ENCODE data around the gene PODXL. TPM values are rescaled to one million over a fixed set of nuclear protein-coding genes. Genes with fewer than 3 reads are reported as not detected.
"Not testable (repeated sequence)": the region's sequence is repeated elsewhere in the genome, so short reads cannot be mapped to it uniquely, and the experiment has no call there.

The PODXL gene
- total RNA-seq, 2 experiments from 2014 or later: 0.70 to 0.88 TPM

- H3K4me1 Mint-ChIP-seq: no peaks in the 10 kb centered on the region
- no peaks in the 10 kb centered on the region for H3K27me3 Mint-ChIP-seq
- H3K9me3 Mint-ChIP-seq: no peaks in the 10 kb centered on the region
- no peak overlapping the region for H3K4me3 Mint-ChIP-seq
- no peak overlapping the region for H3K27ac Mint-ChIP-seq
- DNase-seq: no peak
- H3K36me3 Mint-ChIP-seq: no peaks in the 10 kb centered on the region
Measured at GRCh38 chr7:131533566-131534561, 22.6 kb downstream of the PODXL start.

- Mint-ChIP-seq H3K9me3 (no peaks in the 10 kb centered on the region), H3K27ac (no peak overlapping the region), H3K4me3 (no peak overlapping the region), H3K4me1 (no peaks in the 10 kb centered on the region), H3K36me3 (no peaks in the 10 kb centered on the region), H3K27me3 (no peaks in the 10 kb centered on the region)
- DNase-seq: no peak
Measured at GRCh38 chr7:131533151-131533559, 23.3 kb downstream of the PODXL start.

GRCh38 chr7:131532570-131533091, 23.8 kb downstream of the PODXL start:
- no peak overlapping the region for H3K27ac Mint-ChIP-seq
- no peaks in the 10 kb centered on the region for H3K27me3 Mint-ChIP-seq
- no peaks in the 10 kb centered on the region for H3K4me1 Mint-ChIP-seq
- no peaks in the 10 kb centered on the region for H3K9me3 Mint-ChIP-seq
- no peak for DNase-seq
- no peaks in the 10 kb centered on the region for H3K36me3 Mint-ChIP-seq
- H3K4me3 Mint-ChIP-seq: no peak overlapping the region

GRCh38 chr7:131530137-131530536, 26.3 kb downstream of the PODXL start:
- Mint-ChIP-seq H3K36me3 (no peaks in the 10 kb centered on the region), H3K27me3 (no peaks in the 10 kb centered on the region), H3K9me3 (no peaks in the 10 kb centered on the region), H3K4me1 (peaks cover 3% of the 10 kb centered on the region), H3K4me3 (no peak overlapping the region), H3K27ac (no peak overlapping the region)
- no peak for DNase-seq

GRCh38 chr7:131529617-131530016, 26.8 kb downstream of the PODXL start:
- Mint-ChIP-seq H3K4me3 (no peak overlapping the region), H3K9me3 (no peaks in the 10 kb centered on the region), H3K27ac (no peak overlapping the region), H3K27me3 (no peaks in the 10 kb centered on the region), H3K4me1 (peaks cover 3% of the 10 kb centered on the region), H3K36me3 (no peaks in the 10 kb centered on the region)
- DNase-seq: no peak

GRCh38 chr7:131529179-131529578, 27.2 kb downstream of the PODXL start:
- Mint-ChIP-seq H3K4me1 (peaks cover 3% of the 10 kb centered on the region), H3K9me3 (no peaks in the 10 kb centered on the region), H3K4me3 (no peak overlapping the region), H3K27ac (no peak overlapping the region), H3K27me3 (peaks cover 2% of the 10 kb centered on the region), H3K36me3 (no peaks in the 10 kb centered on the region)
- DNase-seq: no peak

GRCh38 chr7:131527456-131527855, 29.0 kb downstream of the PODXL start:
- H3K4me1 Mint-ChIP-seq: peaks cover 10% of the 10 kb centered on the region
- H3K9me3 Mint-ChIP-seq: no peaks in the 10 kb centered on the region
- H3K36me3 Mint-ChIP-seq: no peaks in the 10 kb centered on the region
- no peak overlapping the region for H3K27ac Mint-ChIP-seq
- no peak overlapping the region for H3K4me3 Mint-ChIP-seq
- H3K27me3 Mint-ChIP-seq: peaks cover 7% of the 10 kb centered on the region
- DNase-seq: no peak

GRCh38 chr7:131525820-131526219, 30.6 kb downstream of the PODXL start:
- Mint-ChIP-seq H3K4me3 (no peak overlapping the region), H3K4me1 (peaks cover 13% of the 10 kb centered on the region), H3K27me3 (peaks cover 7% of the 10 kb centered on the region), H3K27ac (no peak overlapping the region), H3K9me3 (no peaks in the 10 kb centered on the region), H3K36me3 (no peaks in the 10 kb centered on the region)
- no peak for DNase-seq

- Mint-ChIP-seq H3K4me3 (no peak overlapping the region), H3K4me1 (peaks cover 13% of the 10 kb centered on the region), H3K36me3 (no peaks in the 10 kb centered on the region), H3K27ac (no peak overlapping the region), H3K27me3 (peaks cover 7% of the 10 kb centered on the region), H3K9me3 (no peaks in the 10 kb centered on the region)
- no peak for DNase-seq
Measured at GRCh38 chr7:131524703-131525102, 31.7 kb downstream of the PODXL start.

GRCh38 chr7:131524115-131524514, 32.3 kb downstream of the PODXL start:
- Mint-ChIP-seq H3K27ac (no peak overlapping the region), H3K9me3 (no peaks in the 10 kb centered on the region), H3K4me3 (no peak overlapping the region), H3K27me3 (peaks cover 7% of the 10 kb centered on the region), H3K4me1 (peaks cover 13% of the 10 kb centered on the region), H3K36me3 (no peaks in the 10 kb centered on the region)
- no peak for DNase-seq

- Mint-ChIP-seq H3K27me3 (peaks cover 7% of the 10 kb centered on the region), H3K27ac (no peak overlapping the region), H3K9me3 (no peaks in the 10 kb centered on the region), H3K4me3 (peak overlapping the region; percentile 23), H3K36me3 (no peaks in the 10 kb centered on the region), H3K4me1 (peaks cover 12% of the 10 kb centered on the region)
- no peak for DNase-seq
Measured at GRCh38 chr7:131522325-131522930, 34.0 kb downstream of the PODXL start.

GRCh38 chr7:131521651-131522163, 34.7 kb downstream of the PODXL start:
- Mint-ChIP-seq H3K9me3 (no peaks in the 10 kb centered on the region), H3K27me3 (peaks cover 7% of the 10 kb centered on the region), H3K4me1 (peaks cover 10% of the 10 kb centered on the region), H3K27ac (no peak overlapping the region), H3K4me3 (no peak overlapping the region), H3K36me3 (no peaks in the 10 kb centered on the region)
- DNase-seq: no peak

- DNase-seq: no peak
- Mint-ChIP-seq H3K27ac (no peak overlapping the region), H3K9me3 (no peaks in the 10 kb centered on the region), H3K4me3 (no peak overlapping the region), H3K4me1 (peaks cover 11% of the 10 kb centered on the region), H3K36me3 (no peaks in the 10 kb centered on the region), H3K27me3 (no peaks in the 10 kb centered on the region)
Measured at GRCh38 chr7:131518626-131519025, 37.8 kb downstream of the PODXL start.

GRCh38 chr7:131517218-131517923, 39.1 kb downstream of the PODXL start:
- Mint-ChIP-seq H3K27me3 (no peaks in the 10 kb centered on the region), H3K4me1 (peaks cover 8% of the 10 kb centered on the region), H3K9me3 (no peaks in the 10 kb centered on the region), H3K4me3 (no peak overlapping the region), H3K27ac (no peak overlapping the region), H3K36me3 (no peaks in the 10 kb centered on the region)
- no peak for DNase-seq

GRCh38 chr7:131515471-131515870, 41.0 kb downstream of the PODXL start:
- H3K27ac Mint-ChIP-seq, H3K4me1 Mint-ChIP-seq, H3K27me3 Mint-ChIP-seq, H3K4me3 Mint-ChIP-seq, H3K9me3 Mint-ChIP-seq, DNase-seq, H3K36me3 Mint-ChIP-seq: not testable (repeated sequence)
